Neural cell (in vitro differentiated cells): ENCODE data around the gene RFTN1. TPM values are rescaled to one million over a fixed set of nuclear protein-coding genes. Genes with fewer than 3 reads are reported as not detected.

ENCODE experiments used
- H2AFZ ChIP-seq: fragments of 200-600, 300-800 bp; sonication (generic), shearing (Covaris generic); 2 replicates; pipeline ENCODE4 v1.6.0; 2014; ENCODE audit warnings: low read depth, mild to moderate bottlenecking, antibody characterized with exemption, low read length, moderate library complexity
- H3F3A ChIP-seq: fragments of 200-600 bp; shearing (Covaris generic); 2 replicates; pipeline ENCODE4 v1.6.1; 2016; ENCODE audit warnings: mild to moderate bottlenecking, moderate library complexity, mixed read lengths, antibody characterized with exemption, low read length; ENCODE audit not compliant: insufficient read depth, poor library complexity, severe bottlenecking
- H3K27ac ChIP-seq: fragments of 200-600, 300-800 bp; sonication (generic), shearing (Covaris generic); 2 replicates; pipeline ENCODE4 v1.5.1; 2014; ENCODE audit warnings: mild to moderate bottlenecking, low read length, moderate library complexity
- H3K27me3 ChIP-seq: fragments of 300-800, 200-600 bp; sonication (generic), shearing (Covaris generic); 2 replicates; pipeline ENCODE4 v1.6.0; 2014; ENCODE audit warnings: mild to moderate bottlenecking, low read depth, low read length, moderate library complexity; ENCODE audit not compliant: insufficient read depth
- H3K36me3 ChIP-seq: fragments of 300-800, 200-600 bp; sonication (generic), shearing (Covaris generic); 2 replicates; pipeline ENCODE4 v1.5.1; 2014; ENCODE audit warnings: mild to moderate bottlenecking, antibody characterized with exemption, low read length, moderate library complexity; ENCODE audit not compliant: insufficient read depth
- H3K4me2 ChIP-seq: fragments of 300-800, 200-600 bp; sonication (generic), shearing (Covaris generic); 2 replicates; pipeline ENCODE4 v1.6.0; 2014; ENCODE audit warnings: mild to moderate bottlenecking, low read length
- H3K4me3 ChIP-seq: fragments of 300-800, 200-600 bp; sonication (generic), shearing (Covaris generic); 2 replicates; pipeline ENCODE4 v1.5.1; 2014; ENCODE audit warnings: mild to moderate bottlenecking, low read length, moderate library complexity
- H3K79me2 ChIP-seq: fragments of 200-600 bp; shearing (Covaris generic); replicated peaks from 2 replicates; pipeline ENCODE4 v1.6.0; 2014; ENCODE audit warnings: mild to moderate bottlenecking, low read length, moderate library complexity; ENCODE audit not compliant: insufficient read depth
- H3K9ac ChIP-seq: fragments of 300-800, 200-600 bp; sonication (generic), shearing (Covaris generic); 2 replicates; pipeline ENCODE4 v1.6.1; 2016; ENCODE audit warnings: mild to moderate bottlenecking, low read length, mixed read lengths
- H3K9me2 ChIP-seq: fragments of 200-600 bp; shearing (Covaris generic); 2 replicates; pipeline ENCODE4 v1.6.1; 2016; ENCODE audit warnings: mild to moderate bottlenecking, low read length, mixed read lengths; ENCODE audit not compliant: insufficient read depth
- H3K9me3 ChIP-seq: fragments of 200-600, 300-800 bp; sonication (generic), shearing (Covaris generic); 2 replicates; pipeline ENCODE4 v1.6.1; 2016; ENCODE audit warnings: mild to moderate bottlenecking, mixed run types, low read length, moderate library complexity, mixed read lengths
- H4K20me1 ChIP-seq: fragments of 200-600 bp; shearing (Covaris generic); 2 replicates; pipeline ENCODE4 v1.6.1; 2016; ENCODE audit warnings: mild to moderate bottlenecking, mixed run types; ENCODE audit not compliant: insufficient read depth
- CTCF ChIP-seq: fragments of 450-650 bp; IDR thresholded peaks from 2 replicates; pipeline ENCODE4 v1.5.1; 2014; ENCODE audit warnings: antibody characterized with exemption, mild to moderate bottlenecking, moderate library complexity; ENCODE audit not compliant: poor library complexity, severe bottlenecking
- EP300 ChIP-seq: fragments of 450-650 bp; conservative IDR thresholded peaks from 2 replicates; pipeline ENCODE4 v1.6.1; 2014; ENCODE audit warnings: antibody characterized with exemption, mild to moderate bottlenecking, moderate library complexity; ENCODE audit not compliant: poor library complexity, severe bottlenecking
- EZH2 ChIP-seq: fragments of 200-600, 300-800 bp; shearing (Covaris generic), sonication (generic); IDR thresholded peaks from 2 replicates; pipeline ENCODE4 v1.6.1; 2014; ENCODE audit warnings: antibody characterized with exemption, low read length, borderline replicate concordance, mild to moderate bottlenecking; ENCODE audit not compliant: insufficient read depth, poor library complexity, severe bottlenecking
- MXI1 ChIP-seq: fragments of 450-650 bp; conservative IDR thresholded peaks from 2 replicates; pipeline ENCODE4 v1.6.1; 2014; ENCODE audit warnings: antibody characterized with exemption, mild to moderate bottlenecking; ENCODE audit not compliant: poor library complexity, severe bottlenecking
- POLR2AphosphoS5 ChIP-seq: IDR thresholded peaks from 2 replicates; pipeline ENCODE4 v1.6.1; 2012
- RAD21 ChIP-seq: fragments of 450-650 bp; conservative IDR thresholded peaks from 2 replicates; pipeline ENCODE4 v1.6.1; 2014; ENCODE audit warnings: antibody characterized with exemption, mild to moderate bottlenecking, moderate library complexity
- REST ChIP-seq: IDR thresholded peaks from 2 replicates; pipeline ENCODE4 v1.6.1; 2012; ENCODE audit warnings: borderline replicate concordance
- SMC3 ChIP-seq: fragments of 450-650 bp; conservative IDR thresholded peaks from 2 replicates; pipeline ENCODE4 v1.6.1; 2014; ENCODE audit warnings: antibody characterized with exemption, mild to moderate bottlenecking, moderate library complexity; ENCODE audit not compliant: poor library complexity
- TAF1 ChIP-seq: IDR thresholded peaks from 2 replicates; pipeline ENCODE4 v1.6.1; 2012; ENCODE audit warnings: low read depth
- polyA plus RNA-seq: library from polyadenylated mRNA; depleted of rRNA; stranded (reverse); fragments of >200 nt; gene quantifications from 2 replicates; pipeline ENCODE4 v1.2.3, GENCODE V29; 2014

The RFTN1 gene
- polyA plus RNA-seq, 1 donor from 2014 or later = 36.8 TPM

GRCh38 chr3:16331319-16331883 lies 182.1 kb downstream of the RFTN1 start:
- Histone ChIP-seq H3K36me3 (no peaks in the 10 kb centered on the region), H3K9ac (no peak overlapping the region), H3K4me2 (no peak overlapping the region), H3F3A (peaks cover 5% of the 10 kb centered on the region), H3K27me3 (no peaks in the 10 kb centered on the region), H3K4me3 (no peak overlapping the region), H2AFZ (no peak overlapping the region), H3K9me2 (no peaks in the 10 kb centered on the region), H3K79me2 (no peaks in the 10 kb centered on the region), H4K20me1 (no peaks in the 10 kb centered on the region), H3K9me3 (no peaks in the 10 kb centered on the region), H3K27ac (peak overlapping the region; percentile 94)
- TF ChIP-seq SMC3 (no peak), EP300 (no peak), POLR2AphosphoS5 (no peak)

- TF ChIP-seq RAD21 (no peak), EZH2 (no peak), POLR2AphosphoS5 (no peak), SMC3 (no peak), CTCF (no peak), TAF1 (no peak), EP300 (no peak), REST (no peak), MXI1 (no peak)
- Histone ChIP-seq H3F3A (peaks cover 5% of the 10 kb centered on the region), H3K9ac (peak overlapping the region; percentile 67), H3K9me2 (no peaks in the 10 kb centered on the region), H3K9me3 (no peaks in the 10 kb centered on the region), H3K27me3 (no peaks in the 10 kb centered on the region), H3K4me3 (peak overlapping the region; percentile 52), H2AFZ (peak overlapping the region; percentile 42), H3K4me2 (peak overlapping the region; percentile 46), H3K27ac (peak overlapping the region; percentile 94), H4K20me1 (no peaks in the 10 kb centered on the region), H3K36me3 (no peaks in the 10 kb centered on the region), H3K79me2 (no peaks in the 10 kb centered on the region)
Measured at GRCh38 chr3:16330351-16330750, 183.1 kb downstream of the RFTN1 start.
